HG02642 (cell line): ENCODE data around the gene HEY2.
"Not testable (repeated sequence)": the region's sequence is repeated elsewhere in the genome, so short reads cannot be mapped to it uniquely, and the experiment has no call there.

Source experiments
- ATAC-seq: cut with Tn5 transposase; IDR thresholded peaks from one replicate; pipeline ENCODE4 v1.9.1; 2021; ENCODE audit warnings: mild to moderate bottlenecking; ENCODE audit not compliant: unreplicated experiment, poor library complexity

Gene HEY2

DNA sequence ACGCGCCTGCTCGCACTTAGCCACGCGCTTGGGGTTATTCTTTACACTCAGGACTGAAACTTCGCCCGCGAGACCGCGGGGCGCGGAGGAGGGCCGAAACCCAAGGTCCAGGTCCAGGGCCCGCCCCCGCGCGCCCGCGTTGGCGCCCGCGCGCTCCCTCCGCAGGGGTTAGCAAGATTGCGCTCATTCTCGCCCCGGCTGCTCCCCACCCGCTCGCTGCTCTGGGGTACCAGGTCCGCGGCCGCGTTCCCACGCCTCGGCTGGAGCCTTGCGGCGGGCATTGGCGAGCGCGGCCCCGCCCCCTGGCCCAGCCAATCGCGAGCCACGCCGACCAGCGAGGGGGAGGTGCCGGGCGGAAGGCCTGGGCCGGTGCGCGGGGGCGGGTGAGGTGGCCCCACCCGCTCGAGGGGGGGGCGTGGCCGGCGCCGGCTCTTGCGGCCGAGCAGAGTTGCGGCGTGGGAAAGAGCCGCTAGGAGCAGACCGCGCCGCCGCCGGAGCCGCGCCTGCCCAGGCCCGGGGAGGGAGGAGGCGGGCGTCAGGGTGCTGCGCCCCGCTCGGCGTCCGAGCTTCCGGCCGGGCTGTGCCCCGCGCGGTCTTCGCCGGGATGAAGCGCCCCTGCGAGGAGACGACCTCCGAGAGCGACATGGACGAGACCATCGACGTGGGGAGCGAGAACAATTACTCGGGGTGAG is at the start of gene HEY2:
Gene HEY2 (plus strand): TSS at position 460 of the 692 bp plus-strand sequence. CDS start 145 bp downstream, at position 605.
- peak; percentile 92 for ATAC-seq

DNA sequence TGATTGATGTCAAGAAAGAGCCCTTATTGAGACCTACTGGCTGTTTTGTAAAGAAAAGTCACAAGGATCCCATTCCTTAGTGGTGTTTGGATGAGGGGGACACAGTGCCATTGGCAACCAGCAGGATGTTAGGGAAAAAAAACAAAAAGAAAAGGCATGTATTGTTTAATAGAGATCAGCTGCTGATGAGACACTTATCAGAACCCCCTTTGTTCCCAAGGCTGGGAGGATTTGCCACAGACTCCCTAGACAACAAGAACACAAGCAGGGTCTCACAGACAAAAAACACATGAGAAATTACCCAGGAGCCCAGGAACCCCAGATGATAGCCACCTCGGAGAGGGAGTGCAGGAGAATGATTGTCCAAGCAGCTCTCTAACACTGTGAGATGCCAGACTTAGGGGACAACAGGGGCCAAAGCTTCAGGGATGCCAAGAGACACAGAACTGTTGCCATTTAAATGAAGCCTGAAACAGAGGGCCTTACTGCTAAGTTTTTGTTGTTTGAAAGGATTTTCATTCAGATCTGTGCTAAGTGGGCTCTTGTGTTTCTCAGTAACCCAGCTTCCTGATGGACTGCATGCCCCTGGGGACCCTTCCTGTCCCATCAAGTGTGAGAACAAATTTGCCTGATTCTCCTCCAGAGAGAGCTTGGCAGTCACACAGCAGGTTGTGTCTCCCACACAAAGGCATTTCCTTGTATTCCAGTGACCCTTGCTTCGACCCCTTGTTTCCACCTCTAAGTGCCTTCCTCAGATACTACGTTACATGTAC is 48.7 kb upstream of the HEY2 start:
- no peak for ATAC-seq

DNA sequence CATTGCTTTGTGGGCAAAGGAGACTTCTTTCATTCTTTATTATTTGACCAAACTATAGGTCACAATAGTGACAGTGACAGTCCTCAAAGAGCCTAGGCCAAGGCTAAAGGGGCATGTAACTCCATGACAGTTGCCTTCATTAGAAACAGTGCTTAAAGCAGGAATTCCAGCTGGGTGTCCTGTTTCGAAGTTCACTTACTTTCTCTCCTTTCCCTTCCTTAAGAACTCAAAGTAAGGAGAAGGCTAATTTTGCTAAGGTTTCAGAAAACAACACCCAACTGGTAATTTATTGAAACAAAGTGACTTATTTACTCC is 48.1 kb upstream of the HEY2 start:
- ATAC-seq = no peak

DNA sequence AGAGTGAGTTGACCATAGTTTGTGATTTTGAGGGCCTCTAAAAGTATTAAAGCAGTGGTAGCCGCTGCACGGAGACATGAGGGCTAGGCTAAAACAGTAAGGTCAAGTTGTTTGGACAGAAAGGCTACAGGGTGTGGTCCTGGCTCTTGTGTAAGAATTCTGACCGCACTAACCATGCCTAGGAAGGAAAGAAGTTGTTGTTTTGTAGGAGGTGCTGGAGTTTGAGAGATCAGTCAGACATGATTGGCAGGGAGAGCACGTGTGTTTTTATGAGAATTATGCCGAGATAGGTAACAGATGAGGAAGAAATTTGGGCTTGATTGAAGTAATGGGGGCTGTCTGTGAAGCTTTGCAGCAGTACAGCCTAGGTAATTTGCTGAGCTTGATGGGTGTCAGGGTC is 45.5 kb upstream of the HEY2 start:
- ATAC-seq = not testable (repeated sequence)

DNA sequence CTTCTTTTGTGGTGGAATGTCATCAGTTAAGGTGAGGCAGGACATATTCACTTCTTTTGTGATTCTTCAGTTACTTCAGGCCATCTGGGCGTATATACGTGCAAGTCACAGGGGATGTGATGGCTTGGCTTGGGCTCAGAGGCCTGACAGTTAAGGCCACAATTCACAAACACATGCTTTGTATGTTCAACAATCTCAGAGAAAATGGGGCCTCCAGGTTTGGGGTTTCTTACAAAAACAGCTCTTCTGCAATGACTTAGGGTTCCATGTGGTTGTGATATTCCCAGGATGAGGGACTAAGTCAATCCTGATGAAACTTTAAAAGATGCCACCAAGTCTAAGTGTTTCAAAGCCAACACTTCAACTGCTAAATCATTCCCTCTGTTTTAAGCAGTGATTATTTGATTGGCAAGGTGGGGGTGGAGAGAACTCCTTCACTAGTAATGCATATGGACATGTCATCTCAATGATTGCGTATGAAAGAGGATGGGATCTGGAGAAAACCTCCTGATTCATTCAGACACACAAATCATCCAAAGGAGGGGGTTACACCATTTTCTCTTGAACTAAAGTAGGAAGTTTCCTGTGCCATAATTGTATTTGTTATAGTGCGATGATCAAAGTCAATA is 41.7 kb upstream of the HEY2 start:
- ATAC-seq = no peak

DNA sequence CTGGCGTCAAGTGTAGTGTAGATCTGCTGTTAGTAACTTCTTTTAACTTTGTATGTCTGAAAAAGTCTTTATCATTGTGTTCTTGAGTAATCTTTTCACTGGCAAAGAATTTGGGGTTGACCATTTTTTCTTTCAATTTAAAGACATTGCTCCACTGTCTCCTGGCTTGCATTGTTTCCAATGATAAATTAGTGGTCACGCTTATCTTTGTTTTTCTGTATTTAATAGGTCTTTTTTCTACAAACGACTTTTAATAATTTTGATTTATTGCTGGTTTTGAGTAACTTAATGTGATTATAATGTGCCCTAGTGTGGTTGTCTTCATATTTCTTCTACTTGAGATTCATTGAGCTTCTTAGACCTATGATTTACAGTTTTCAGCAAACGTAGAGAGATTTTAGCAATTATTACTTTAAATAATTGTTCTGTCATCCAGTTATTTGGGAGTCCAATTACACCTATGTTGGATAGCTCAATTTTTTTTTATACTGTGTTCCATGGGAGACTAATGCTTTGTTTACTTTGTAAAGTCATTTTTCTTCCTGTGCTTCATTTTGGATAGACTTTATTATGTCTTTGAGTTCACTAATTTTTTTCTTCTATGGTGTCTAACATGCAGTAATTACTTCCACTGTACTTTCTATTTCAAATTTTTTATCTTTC is 38.3 kb upstream of the HEY2 start:
- no peak for ATAC-seq

DNA sequence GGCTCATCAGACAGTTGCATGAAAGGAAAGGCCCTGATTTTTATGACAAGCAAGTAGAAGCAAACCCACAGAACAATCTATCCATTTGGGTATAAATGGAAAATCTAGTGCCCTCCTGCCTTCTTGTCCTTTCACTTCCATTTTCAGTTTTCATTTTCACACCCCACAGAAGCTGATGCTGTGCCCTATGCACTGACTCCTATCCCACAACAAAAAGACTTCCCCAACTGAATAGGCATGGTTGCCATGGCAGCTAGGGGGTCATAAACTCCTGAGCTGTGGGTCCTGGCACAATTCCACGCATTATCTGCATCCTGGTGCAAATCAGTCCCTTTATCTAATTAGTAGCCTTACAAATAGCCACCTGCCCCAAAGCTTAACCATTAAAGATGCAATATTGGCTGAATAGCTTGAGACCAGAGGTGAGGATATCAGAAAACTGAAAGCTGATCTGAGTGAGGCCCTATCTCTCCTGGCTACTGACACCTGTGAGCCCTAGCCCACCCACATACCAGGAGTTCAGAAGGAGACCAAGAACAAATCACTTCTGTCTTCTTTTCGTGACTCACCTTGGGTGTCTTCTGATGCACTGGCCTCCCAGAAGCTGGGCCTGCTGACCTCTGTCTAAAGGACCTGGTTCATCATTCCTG is 34.9 kb upstream of the HEY2 start:
- ATAC-seq = peak; percentile 72

DNA sequence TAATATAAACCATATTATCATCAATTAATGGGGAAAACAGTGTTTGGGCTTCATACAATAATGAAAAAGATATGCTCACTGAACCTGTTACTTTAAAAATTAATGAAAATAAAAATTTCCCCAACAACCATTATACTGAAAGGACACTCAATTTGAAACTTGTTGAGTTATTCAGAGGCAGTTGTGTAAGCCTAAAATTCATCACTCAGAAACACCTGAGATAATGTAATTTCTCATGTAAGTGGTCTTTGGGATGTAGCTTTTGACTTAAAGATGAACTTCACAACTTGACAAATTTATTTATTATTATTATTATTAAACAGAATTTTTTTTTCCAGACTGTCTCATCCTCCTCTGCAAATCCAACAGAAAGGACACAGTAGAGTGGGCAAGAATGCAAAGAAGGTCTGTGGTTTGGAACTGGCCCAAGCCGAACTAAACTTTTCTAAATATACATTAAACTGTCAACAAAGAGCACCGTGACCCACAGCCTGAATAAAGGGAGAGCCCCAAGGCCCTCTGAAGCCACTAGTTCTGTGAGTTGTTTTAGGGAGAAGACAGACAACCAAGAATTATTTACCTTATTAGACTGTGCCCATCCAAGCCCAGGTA is 32.2 kb upstream of the HEY2 start:
- peak; percentile 82 for ATAC-seq

DNA sequence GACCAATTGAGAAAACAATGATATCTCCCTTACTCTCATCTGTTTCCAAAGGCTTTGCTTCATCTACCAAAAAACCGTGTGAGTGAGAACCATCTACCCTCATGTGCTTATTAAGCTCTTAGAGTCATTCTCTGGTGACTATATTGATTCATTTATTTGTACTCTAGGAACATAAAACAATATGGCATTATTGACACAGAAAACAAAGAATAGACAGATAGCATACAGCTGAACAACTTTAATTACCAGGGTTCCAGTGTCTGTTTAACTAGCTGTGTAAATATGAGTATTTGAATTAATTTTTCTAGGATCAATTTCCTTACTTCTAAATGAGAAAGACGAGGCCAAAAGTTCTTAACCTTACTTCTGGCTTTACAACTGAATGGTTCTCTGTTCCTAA is 31.3 kb upstream of the HEY2 start:
- ATAC-seq = no peak

DNA sequence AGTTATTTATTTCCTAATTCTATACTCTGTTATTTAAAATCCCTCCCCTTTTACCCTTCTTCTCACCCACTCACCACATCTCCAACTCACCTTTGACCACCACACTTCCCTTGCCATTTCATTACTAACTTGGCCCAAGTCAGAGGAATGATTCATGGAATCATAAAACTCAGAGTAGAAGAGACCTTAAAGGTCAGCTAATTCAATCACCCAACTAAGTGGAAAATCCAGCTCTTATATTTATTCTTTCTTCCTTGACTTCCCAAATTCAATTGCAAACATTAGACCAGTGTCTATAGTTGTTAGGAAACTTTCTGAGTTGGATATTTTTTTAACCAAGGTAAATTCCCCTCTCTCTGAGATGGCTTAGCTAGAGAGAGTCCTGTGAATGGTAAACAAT is 26.5 kb upstream of the HEY2 start:
- no peak for ATAC-seq

DNA sequence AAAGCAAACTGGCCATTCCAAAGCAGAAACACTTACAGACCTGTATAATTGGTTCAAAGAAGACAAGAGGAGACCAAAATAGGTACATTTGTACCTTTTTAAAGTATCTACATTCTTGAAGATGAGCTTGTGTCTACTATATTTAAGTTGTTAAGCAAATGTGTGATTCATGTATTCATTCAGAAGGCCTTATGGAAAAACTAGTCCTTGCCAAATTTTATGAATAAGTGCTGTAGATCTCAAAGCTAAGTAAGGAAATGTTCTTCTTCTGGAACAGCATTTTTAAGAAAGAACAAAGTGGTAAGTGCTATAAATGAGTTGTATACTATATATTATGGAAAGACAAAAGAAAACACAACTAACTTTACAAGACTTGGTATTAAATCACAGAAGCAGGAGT is 22.2 kb upstream of the HEY2 start:
- ATAC-seq = no peak

DNA sequence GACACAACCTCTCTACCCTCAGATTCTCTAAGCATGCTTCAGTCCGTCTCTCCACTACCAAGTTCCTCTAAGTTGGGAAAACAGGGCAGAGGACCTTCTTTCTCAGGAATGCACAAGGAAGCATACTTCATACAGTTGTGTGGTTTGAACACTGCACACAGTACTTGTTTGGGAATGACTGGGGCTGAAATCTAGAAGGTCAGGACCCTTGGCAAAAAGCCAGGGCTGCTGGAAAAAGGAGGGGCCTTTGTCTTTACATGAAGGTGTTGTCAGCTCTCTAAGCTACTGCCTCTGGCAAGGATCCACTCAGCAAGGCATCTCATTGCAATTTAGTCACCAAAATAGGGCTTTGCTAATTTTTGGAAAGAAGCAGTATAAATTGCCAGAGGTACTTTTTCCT is 20.7 kb upstream of the HEY2 start:
- no peak for ATAC-seq

DNA sequence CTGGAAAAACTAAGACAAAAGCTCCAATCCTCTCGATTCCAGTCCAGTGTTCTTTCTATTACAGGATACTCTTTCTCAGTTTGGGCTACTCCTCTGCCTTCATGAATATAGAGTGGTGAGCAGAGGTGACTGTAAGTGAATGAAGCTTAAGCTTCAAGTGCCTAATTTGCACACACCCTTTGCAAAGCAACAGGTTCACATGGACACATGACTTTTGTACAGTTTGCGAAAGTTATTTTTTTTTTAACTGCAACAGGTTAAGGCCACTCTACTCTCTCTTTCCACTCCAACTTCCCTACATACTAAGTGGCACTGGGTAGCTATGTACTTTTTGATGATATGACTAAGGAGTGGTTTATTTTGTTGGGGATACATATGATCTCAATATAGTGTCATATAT is 19.4 kb upstream of the HEY2 start:
- ATAC-seq = no peak

DNA sequence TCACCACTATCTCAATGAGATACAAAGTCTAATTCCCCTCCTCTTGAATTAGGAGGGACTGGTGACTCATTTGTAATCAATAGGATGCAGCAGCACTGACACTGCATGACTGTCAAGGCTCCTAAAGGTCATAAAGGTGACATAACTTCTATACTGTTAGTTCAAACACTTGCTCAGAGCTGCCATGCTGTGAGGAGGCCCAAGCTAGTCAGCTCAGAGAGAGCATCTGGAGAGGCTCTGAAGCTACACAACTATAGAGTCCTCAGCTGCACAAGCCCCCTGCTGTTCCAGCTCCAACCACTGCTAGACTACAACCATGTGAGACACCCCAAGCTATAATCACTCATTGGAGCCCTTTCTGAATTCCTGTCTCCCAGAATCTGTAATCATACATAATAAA is 17.0 kb upstream of the HEY2 start:
- ATAC-seq = peak; percentile 62

DNA sequence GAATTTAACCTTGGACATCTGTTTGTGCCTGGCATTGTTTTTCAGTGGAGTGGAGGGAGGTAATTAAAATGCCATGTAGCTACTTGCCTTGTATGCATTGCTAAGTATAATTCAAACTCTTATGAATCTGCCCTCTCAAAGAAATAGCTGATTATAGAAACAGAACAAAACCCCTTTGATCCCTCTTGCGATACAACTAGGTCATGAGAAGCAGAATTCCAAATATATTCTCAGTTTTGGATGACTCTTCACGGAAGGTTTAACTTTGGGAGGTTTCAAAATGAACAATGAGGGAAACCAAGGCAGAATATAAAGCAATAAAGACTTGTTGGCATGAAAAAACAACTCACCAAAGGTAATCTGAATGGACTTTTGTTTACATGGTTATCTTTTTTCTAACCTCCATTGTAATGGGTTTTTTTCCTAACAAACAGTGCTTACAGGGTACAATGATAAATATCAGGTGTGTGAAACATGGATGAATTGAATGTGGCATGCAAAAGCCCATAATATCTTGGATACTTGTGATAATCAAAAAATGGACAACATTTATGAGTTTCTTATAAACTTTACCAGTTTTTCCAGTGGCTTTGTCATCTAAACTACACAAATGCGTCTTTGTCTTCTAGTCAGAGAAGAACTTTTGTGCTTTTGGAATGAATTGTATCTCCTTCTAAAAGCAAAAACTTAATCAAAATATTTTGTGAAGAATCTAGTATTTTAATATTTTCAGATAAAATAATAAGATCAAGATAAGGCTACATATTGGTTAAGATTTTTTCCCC is 15.7 kb upstream of the HEY2 start:
- no peak for ATAC-seq

DNA sequence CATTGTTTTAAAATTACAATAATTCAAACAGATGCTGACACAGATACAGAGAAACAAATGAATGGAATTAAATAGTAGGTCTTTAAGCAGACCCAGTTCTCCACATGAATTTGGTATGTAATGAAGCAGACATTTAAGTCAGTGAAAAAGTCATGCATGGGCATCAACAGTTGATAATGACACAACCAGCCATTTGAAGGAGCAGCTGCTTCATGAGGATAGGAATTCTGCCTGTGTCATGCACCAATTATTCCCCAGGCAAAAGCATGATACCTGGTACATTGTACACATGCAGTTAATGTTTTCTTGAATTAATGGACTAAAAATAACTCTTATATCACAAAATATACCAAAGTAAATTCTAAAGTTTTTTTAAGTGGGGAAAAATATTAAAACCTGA is 11.2 kb upstream of the HEY2 start:
- no peak for ATAC-seq

DNA sequence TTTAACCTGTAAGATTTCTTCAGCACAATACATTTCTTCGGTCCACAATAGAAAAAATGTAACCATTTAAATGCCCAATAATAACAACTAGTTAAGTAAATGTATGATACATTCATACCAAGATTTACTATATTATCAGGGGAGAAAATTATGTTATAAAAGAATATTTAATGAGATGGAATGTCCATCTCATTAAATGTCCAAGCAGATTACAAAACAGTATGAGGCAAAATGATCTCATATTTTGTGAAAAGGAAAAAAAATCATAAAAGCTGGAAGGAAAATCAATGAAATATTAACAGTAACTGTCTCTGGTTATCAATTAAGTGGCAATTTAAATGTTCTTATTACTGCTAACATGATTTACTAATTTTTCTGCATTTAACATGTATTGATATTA is 10.1 kb upstream of the HEY2 start:
- no peak for ATAC-seq

DNA sequence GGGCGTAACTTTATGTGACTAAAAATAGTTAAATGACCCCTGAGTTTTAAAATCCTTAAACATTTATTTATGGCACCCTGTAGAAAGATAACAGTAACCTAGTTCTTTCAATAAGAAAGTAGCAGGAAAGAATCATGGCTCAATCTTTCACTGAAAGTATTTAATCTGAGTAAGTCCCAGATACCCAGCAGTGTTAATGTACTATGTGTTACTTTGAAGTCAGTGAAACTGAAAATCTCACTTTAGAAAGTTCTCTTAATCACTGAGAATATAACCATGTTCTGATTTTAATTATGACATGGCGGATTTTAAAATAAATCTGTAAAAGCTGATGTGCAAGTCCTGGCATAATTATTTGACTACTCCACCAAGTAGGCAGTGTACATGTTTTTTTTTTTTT is 8.1 kb upstream of the HEY2 start:
- ATAC-seq = no peak

DNA sequence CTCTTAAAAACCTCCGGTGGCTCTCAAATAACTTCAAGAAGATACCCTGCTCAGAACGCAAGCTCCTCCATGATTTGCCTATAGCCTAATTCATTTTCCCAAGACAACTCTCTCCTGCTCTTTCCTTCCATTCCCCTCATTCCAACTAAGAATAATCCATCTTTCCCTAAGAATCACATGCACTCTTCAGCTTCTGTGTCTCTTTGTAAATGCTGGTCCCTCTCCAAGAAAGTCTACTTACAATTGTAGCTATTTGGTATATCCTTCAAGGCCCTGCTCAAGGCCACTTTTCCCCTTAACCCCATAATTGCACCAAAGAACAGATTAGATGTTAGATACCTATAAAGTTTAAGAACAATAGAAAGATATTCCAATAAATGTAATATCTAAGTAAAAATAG is 7.4 kb upstream of the HEY2 start:
- no peak for ATAC-seq
